Upper lobe of left lung (tissue), 6 donors: ENCODE measurements around the gene PTPRQ. TPM values are rescaled to one million over a fixed set of nuclear protein-coding genes. Genes with fewer than 3 reads are reported as not detected.

Source experiments
- ATAC-seq, 2 donors: fragments of 200-7000 bp; cut with Tn5 transposase; one replicate each; pipeline ENCODE4 v1.9.1; 2022; ENCODE audit warnings: mild to moderate bottlenecking in 2 of 2, moderate library complexity in 2 of 2; ENCODE audit not compliant: low FRiP score in 2 of 2
- DNase-seq, 2 donors: peaks; one replicate each; pipeline ENCODE4 v3.0.0-alpha.2; 2019 to 2020
- H3K27ac ChIP-seq, 4 donors: fragments of 200-600 bp; sonication (generic); one replicate each; pipeline ENCODE4 v1.5.1; 2016 to 2019
- H3K27me3 ChIP-seq, 4 donors: fragments of 200-600 bp; sonication (generic); one replicate each; pipeline ENCODE4 v1.5.1; 2017 to 2019
- H3K36me3 ChIP-seq, 4 donors: fragments of 200-600 bp; sonication (generic); one replicate each; pipeline ENCODE4 v1.5.1; 2016 to 2019
- H3K4me1 ChIP-seq, 4 donors: fragments of 200-600 bp; sonication (generic); one replicate each; pipeline ENCODE4 v1.5.1; 2018 to 2019
- H3K4me3 ChIP-seq, 4 donors: fragments of 200-600 bp; sonication (generic); one replicate each; pipeline ENCODE4 v1.5.1; 2017 to 2019; ENCODE audit warnings: mild to moderate bottlenecking in 2 of 4, moderate library complexity in 1 of 4
- H3K9me3 ChIP-seq, 4 donors: fragments of 200-600 bp; sonication (generic); one replicate each; pipeline ENCODE4 v1.5.1; 2018 to 2019
- CTCF ChIP-seq, 6 experiments: fragments of 450-650 bp in 4 of 6; fragments of 200-600 bp in 2 of 6; sonication (generic) in 2 of 6; IDR thresholded peaks; one replicate each; pipeline ENCODE4 v1.5.1; 2016 to 2019; ENCODE audit warnings: antibody characterized with exemption in 6 of 6
- EP300 ChIP-seq, 4 donors: sonication (generic); formaldehyde crosslinking; IDR thresholded peaks; one replicate each; pipeline ENCODE4 v1.5.1; 2017; ENCODE audit warnings: antibody characterized with exemption in 4 of 4, control low read depth in 2 of 4
- POLR2A ChIP-seq, 4 donors: fragments of 450-650 bp; IDR thresholded peaks; one replicate each; pipeline ENCODE4 v1.5.1; 2016 to 2017; ENCODE audit warnings: antibody characterized with exemption in 4 of 4, mild to moderate bottlenecking in 2 of 4
- POLR2AphosphoS5 ChIP-seq, 2 donors: sonication (generic); formaldehyde crosslinking; IDR thresholded peaks; one replicate each; pipeline ENCODE4 v1.5.1; 2017; ENCODE audit warnings: antibody characterized with exemption in 2 of 2
- WGBS, 2 donors: methylation state at CpG; one replicate each; pipeline ENCODE4 v1.1.5; 2017 to 2018; 5-methylcytosine and 5-hydroxymethylcytosine counted together
- total RNA-seq, 6 donors: library from RNA; depleted of rRNA in 4 of 6; stranded (reverse); fragments of >200 nt in 4 of 6; gene quantifications; one replicate each; pipeline versions ENCODE4 v1.1.0 to v1.2.1, GENCODE V29; 2016 to 2021
- donor health status: DM: no; HTN: no; CAD: no; lungs with moderate emphysema.
- donor health status: DM: no; HTN: yes; CAD: no; lungs with severe emphysema.

PTPRQ gene
- total RNA-seq, 6 donors from 2014 or later, result 1.0 to 15.6 (median 5.0) TPM

GRCh38 chr12:80716696-80717469 lies 272.8 kb downstream of the PTPRQ start, which contains the start of gene MYF5:
Gene MYF5, plus strand, starts transcription at chr12:80716912. Its CDS starts 152 bp downstream, at chr12:80717064.
- no peak for ATAC-seq
- H3K9me3 ChIP-seq, result no peaks in the 10 kb centered on the region
- no peaks in the 10 kb centered on the region for H3K36me3 ChIP-seq
- no peak within 1 kb of the TSS for H3K4me3 ChIP-seq
- H3K27me3 ChIP-seq, result no peaks in the 10 kb centered on the region
- no peak within 1 kb of the TSS for H3K27ac ChIP-seq
- no peaks in the 10 kb centered on the region for H3K4me1 ChIP-seq
- WGBS, 2 donors, result 50 to 63% methylated on average over 14 to 45 of the region's 45 CpGs
- TF ChIP-seq EP300 (IDR thresholded peaks at IDR 0.05), result no peak
- TF ChIP-seq POLR2AphosphoS5 (IDR thresholded peaks at IDR 0.05), result no peak
- TF ChIP-seq POLR2A (IDR thresholded peaks at IDR 0.05), result no peak
- no peak for TF ChIP-seq CTCF (IDR thresholded peaks at IDR 0.05)
- peak in 1 of 2 donors; percentile 67 for DNase-seq

GRCh38 chr12:80717856-80718255 lies 273.8 kb downstream of the PTPRQ start:
- H3K4me1 ChIP-seq, result no peaks in the 10 kb centered on the region
- H3K9me3 ChIP-seq, result no peaks in the 10 kb centered on the region
- no peaks in the 10 kb centered on the region for H3K36me3 ChIP-seq
- 70 to 74% methylated on average over 4 of the region's 4 CpGs for WGBS, 2 donors
- H3K4me3 ChIP-seq, result no peak overlapping the region
- TF ChIP-seq EP300 (IDR thresholded peaks at IDR 0.05) (no peak), POLR2AphosphoS5 (IDR thresholded peaks at IDR 0.05) (no peak)
- DNase-seq, result no peak
- H3K27ac ChIP-seq, result no peak overlapping the region
- no peaks in the 10 kb centered on the region for H3K27me3 ChIP-seq
- no peak for ATAC-seq

- Histone ChIP-seq H3K27me3 (no peaks in the 10 kb centered on the region), H3K36me3 (no peaks in the 10 kb centered on the region), H3K9me3 (no peaks in the 10 kb centered on the region), H3K4me3 (no peak overlapping the region), H3K27ac (no peak overlapping the region), H3K4me1 (no peaks in the 10 kb centered on the region)
- DNase-seq (no peak), ATAC-seq (no peak)
- TF ChIP-seq POLR2A (IDR thresholded peaks at IDR 0.05), result no peak
- TF ChIP-seq POLR2AphosphoS5 (IDR thresholded peaks at IDR 0.05), result no peak
- no peak for TF ChIP-seq EP300 (IDR thresholded peaks at IDR 0.05)
- TF ChIP-seq CTCF (IDR thresholded peaks at IDR 0.05), result no peak
- 81 to 84% methylated on average over 1 of the region's 1 CpG for WGBS, 2 donors
These were observed 276.5 kb downstream of the PTPRQ start for GRCh38 chr12:80720516-80720915.

- ATAC-seq, result no peak
- no peaks in the 10 kb centered on the region for H3K36me3 ChIP-seq
- no peaks in the 10 kb centered on the region for H3K9me3 ChIP-seq
- DNase-seq, result no peak
- H3K4me1 ChIP-seq, result no peaks in the 10 kb centered on the region
- no peak for TF ChIP-seq CTCF (IDR thresholded peaks at IDR 0.05)
- no peak for TF ChIP-seq POLR2A (IDR thresholded peaks at IDR 0.05)
- H3K4me3 ChIP-seq, result no peak overlapping the region
- H3K27me3 ChIP-seq, result no peaks in the 10 kb centered on the region
- 63 to 65% methylated on average over 3 of the region's 3 CpGs for WGBS, 2 donors
- H3K27ac ChIP-seq, result no peak overlapping the region
These were observed 277.3 kb downstream of the PTPRQ start for GRCh38 chr12:80721326-80721725.
